Right renal pelvis (tissue), 4 donors: Measurements from ENCODE around the gene PCDHB9. TPM values are rescaled to one million over a fixed set of nuclear protein-coding genes. Genes with fewer than 3 reads are reported as not detected.
"Not testable (repeated sequence)": the region's sequence is repeated elsewhere in the genome, so short reads cannot be mapped to it uniquely, and the experiment has no call there.

Experiments used
- DNase-seq, 4 donors: peaks; one replicate each; pipeline ENCODE4 v3.0.0-alpha.2; 2013; ENCODE audit warnings: low read depth in 4 of 4, low spot score in 3 of 4, missing footprints in 1 of 4
- polyA plus RNA-seq, 4 donors: library from polyadenylated mRNA; unstranded; fragments of 120-200 nt; gene quantifications; one replicate each; pipeline ENCODE4 v1.2.1, GENCODE V29; 2013; ENCODE audit not compliant: insufficient read length in 4 of 4

The PCDHB9 gene
- polyA plus RNA-seq, result 1 to 10 TPM; 3.2 to 6.3 (median 3.8) TPM

GRCh38 chr5:141186897-141187512, at the start of gene PCDHB9:
TSS of gene PCDHB9 (plus strand) at chr5:141187161. CDS start at chr5:141187319, 158 bp downstream.
- DNase-seq, result no peak

- not testable (repeated sequence) for DNase-seq
Measured at GRCh38 chr5:141137346-141137745, 49.6 kb upstream of the PCDHB9 start.

GRCh38 chr5:141149812-141150211, 37.1 kb upstream of the PCDHB9 start, which contains the start of gene PCDHB6:
TSS of gene PCDHB6 (plus strand) at chr5:141150057. CDS start at chr5:141150258, 201 bp downstream.
- DNase-seq, result peak in 1 of 4 donors; percentile 5

- DNase-seq, result no peak
Measured at GRCh38 chr5:141150224-141150992, 36.6 kb upstream of the PCDHB9 start.

- no peak for DNase-seq
Measured at GRCh38 chr5:141150993-141151325, 36.0 kb upstream of the PCDHB9 start.

GRCh38 chr5:141151632-141152031, 35.3 kb upstream of the PCDHB9 start:
- not testable (repeated sequence) for DNase-seq

GRCh38 chr5:141152096-141152495, 34.9 kb upstream of the PCDHB9 start:
- DNase-seq, result not testable (repeated sequence)

- no peak for DNase-seq
Measured at GRCh38 chr5:141155540-141156374, 31.2 kb upstream of the PCDHB9 start.

GRCh38 chr5:141157356-141157755, 29.6 kb upstream of the PCDHB9 start:
- not testable (repeated sequence) for DNase-seq

GRCh38 chr5:141157901-141158300, 29.1 kb upstream of the PCDHB9 start:
- DNase-seq, result not testable (repeated sequence)

GRCh38 chr5:141172381-141173204, 14.4 kb upstream of the PCDHB9 start, which contains the start of gene PCDHB7:
TSS of gene PCDHB7 (plus strand) at chr5:141172644. CDS start at chr5:141172836, 192 bp downstream.
- peak in 1 of 4 donors; percentile 30 for DNase-seq

GRCh38 chr5:141174291-141175104, 12.5 kb upstream of the PCDHB9 start:
- not testable (repeated sequence) for DNase-seq

GRCh38 chr5:141175933-141176332, 11.0 kb upstream of the PCDHB9 start:
- DNase-seq, result no peak

GRCh38 chr5:141177577-141178191, 9.3 kb upstream of the PCDHB9 start, which contains the start of gene PCDHB8:
TSS of gene PCDHB8 (plus strand) at chr5:141177790. CDS start at chr5:141178035, 245 bp downstream.
- DNase-seq, result not testable (repeated sequence)

- DNase-seq, result not testable (repeated sequence)
Measured at GRCh38 chr5:141179371-141179770, 7.6 kb upstream of the PCDHB9 start.

GRCh38 chr5:141179876-141180275, 7.1 kb upstream of the PCDHB9 start:
- not testable (repeated sequence) for DNase-seq

GRCh38 chr5:141180313-141180712, 6.6 kb upstream of the PCDHB9 start:
- DNase-seq, result no peak

GRCh38 chr5:141182248-141182647, 4.7 kb upstream of the PCDHB9 start, which contains the start of gene PCDHB16:
TSS of gene PCDHB16 (plus strand) at chr5:141182387. CDS start at chr5:141182560, 173 bp downstream.
- DNase-seq, result no peak
